H9 (cell line): ENCODE data around the gene OLA1. TPM values are rescaled to one million over a fixed set of nuclear protein-coding genes. Genes with fewer than 3 reads are reported as not detected.

Source experiments
- DNase-seq: peaks from one replicate; pipeline ENCODE4 v3.0.0-alpha.2; 2017
- H2AFZ ChIP-seq: one replicate; pipeline ENCODE4 v1.6.1; 2013; ENCODE audit warnings: mild to moderate bottlenecking, low read length, control low read depth, moderate library complexity
- H2AK5ac ChIP-seq: 2 replicates; pipeline ENCODE4 v1.6.1; 2013; ENCODE audit warnings: low read length, control low read depth, mixed read lengths; ENCODE audit not compliant: insufficient read length
- H2BK120ac ChIP-seq: one replicate; pipeline ENCODE4 v1.6.1; 2013; ENCODE audit warnings: low read depth, mild to moderate bottlenecking, low read length, control low read depth, inconsistent platforms; ENCODE audit not compliant: poor library complexity, severe bottlenecking
- H2BK12ac ChIP-seq: 2 replicates; pipeline ENCODE4 v1.6.1; 2013; ENCODE audit warnings: low read length, control low read depth, mixed read lengths, low read depth; ENCODE audit not compliant: insufficient read length
- H2BK15ac ChIP-seq: 2 replicates; pipeline ENCODE4 v1.6.1; 2013; ENCODE audit warnings: low read depth, low read length, control low read depth
- H2BK20ac ChIP-seq: one replicate; pipeline ENCODE4 v1.6.1; 2013; ENCODE audit warnings: low read depth, mild to moderate bottlenecking, low read length, control low read depth, inconsistent platforms; ENCODE audit not compliant: poor library complexity, severe bottlenecking
- H2BK5ac ChIP-seq: 2 replicates; pipeline ENCODE4 v1.6.1; 2013; ENCODE audit warnings: low read length, control low read depth, mixed read lengths; ENCODE audit not compliant: insufficient read length
- H3K14ac ChIP-seq: 2 replicates; pipeline ENCODE4 v1.6.1; 2013; ENCODE audit warnings: low read length, control low read depth; ENCODE audit not compliant: insufficient read depth
- H3K18ac ChIP-seq: 2 replicates; pipeline ENCODE4 v1.6.1; 2013; ENCODE audit warnings: low read depth, mild to moderate bottlenecking, mixed read lengths, low read length, control low read depth; ENCODE audit not compliant: insufficient read length
- H3K23ac ChIP-seq: 2 replicates; pipeline ENCODE4 v1.6.1; 2013; ENCODE audit warnings: low read length, control low read depth, mixed read lengths, low read depth; ENCODE audit not compliant: insufficient read length
- H3K23me2 ChIP-seq: 2 replicates; pipeline ENCODE4 v1.6.1; 2013; ENCODE audit warnings: low read depth, mild to moderate bottlenecking, mixed read lengths, low read length, control low read depth; ENCODE audit not compliant: insufficient read length, poor library complexity, severe bottlenecking
- H3K27ac ChIP-seq: 2 replicates; pipeline ENCODE4 v1.5.1; 2013; ENCODE audit warnings: low read length, control low read depth, mixed read lengths, low read depth; ENCODE audit not compliant: insufficient read length
- H3K27me3 ChIP-seq: 2 replicates; pipeline ENCODE4 v1.6.1; 2013; ENCODE audit warnings: low read length, control low read depth, inconsistent platforms; ENCODE audit not compliant: insufficient read depth
- H3K4ac ChIP-seq: 2 replicates; pipeline ENCODE4 v1.6.1; 2013; ENCODE audit warnings: low read depth, mild to moderate bottlenecking, control low read depth, inconsistent platforms, low read length, moderate library complexity
- H3K4me1 ChIP-seq: 2 replicates; pipeline ENCODE4 v1.6.1; 2013; ENCODE audit warnings: low read length, control low read depth, inconsistent platforms; ENCODE audit not compliant: insufficient read depth
- H3K4me2 ChIP-seq: 2 replicates; pipeline ENCODE4 v1.6.1; 2013; ENCODE audit warnings: low read length, control low read depth, mixed read lengths; ENCODE audit not compliant: insufficient read length, insufficient read depth
- H3K56ac ChIP-seq: 2 replicates; pipeline ENCODE4 v1.6.1; 2013; ENCODE audit warnings: low read depth, mild to moderate bottlenecking, mixed read lengths, low read length, control low read depth; ENCODE audit not compliant: insufficient read length
- H3K79me1 ChIP-seq: 2 replicates; pipeline ENCODE4 v1.6.1; 2013; ENCODE audit warnings: low read depth, mild to moderate bottlenecking, moderate library complexity, low read length, control low read depth, inconsistent platforms; ENCODE audit not compliant: insufficient read depth, poor library complexity, severe bottlenecking
- H3K79me2 ChIP-seq: 2 replicates; pipeline ENCODE4 v1.6.1; 2013; ENCODE audit warnings: low read length, control low read depth, inconsistent platforms; ENCODE audit not compliant: insufficient read depth
- H3K9ac ChIP-seq: 2 replicates; pipeline ENCODE4 v1.6.1; 2013; ENCODE audit warnings: low read length, control low read depth, mixed read lengths; ENCODE audit not compliant: insufficient read length; ENCODE audit errors: extremely low read depth
- H3K9me3 ChIP-seq: one replicate; pipeline ENCODE4 v1.6.1; 2013; ENCODE audit warnings: low read depth, low read length, inconsistent platforms; ENCODE audit not compliant: control insufficient read depth
- H3T11ph ChIP-seq: one replicate; pipeline ENCODE4 v1.6.1; 2013; ENCODE audit warnings: mild to moderate bottlenecking, low read length, control low read depth, inconsistent platforms
- H4K20me1 ChIP-seq: one replicate; pipeline ENCODE4 v1.6.1; 2013; ENCODE audit not compliant: control insufficient read depth, insufficient read length, insufficient read depth
- H4K5ac ChIP-seq: 2 replicates; pipeline ENCODE4 v1.6.1; 2013; ENCODE audit warnings: low read depth, mild to moderate bottlenecking, mixed read lengths, low read length, control low read depth; ENCODE audit not compliant: insufficient read length
- H4K8ac ChIP-seq: replicated peaks from 2 replicates; pipeline ENCODE4 v1.6.1; 2013; ENCODE audit warnings: low read length, control low read depth, mixed read lengths, low read depth; ENCODE audit not compliant: insufficient read length
- H4K91ac ChIP-seq: 2 replicates; pipeline ENCODE4 v1.6.1; 2013; ENCODE audit warnings: low read depth, mild to moderate bottlenecking, moderate library complexity, mixed read lengths, low read length, control low read depth; ENCODE audit not compliant: insufficient read length
- H3K27ac Mint-ChIP-seq, 3 experiments: 2 replicates in 2 of 3; 3 replicates in 1 of 3; pipeline ENCODE4 v1.8.0; 2020 to 2021; ENCODE audit warnings: mixed read lengths in 3 of 3, mild to moderate bottlenecking in 1 of 3, moderate library complexity in 1 of 3
- H3K27me3 Mint-ChIP-seq: 2 replicates; pipeline ENCODE4 v1.8.0; 2021; ENCODE audit warnings: low read depth, mild to moderate bottlenecking, moderate library complexity, mixed read lengths
- H3K36me3 Mint-ChIP-seq, 3 experiments: 2 replicates in 2 of 3; 3 replicates in 1 of 3; pipeline ENCODE4 v1.8.0; 2020 to 2021; ENCODE audit warnings: low read depth in 3 of 3, mixed read lengths in 3 of 3; ENCODE audit not compliant: insufficient read depth in 1 of 3
- H3K4me1 Mint-ChIP-seq, 2 experiments: 2 replicates each; pipeline ENCODE4 v1.8.0; 2020; ENCODE audit warnings: mixed read lengths in 2 of 2
- H3K4me3 Mint-ChIP-seq, 2 experiments: 2 replicates in 1 of 2; 3 replicates in 1 of 2; pipeline ENCODE4 v1.8.0; 2020 to 2021; ENCODE audit warnings: mild to moderate bottlenecking in 2 of 2, mixed read lengths in 2 of 2, moderate library complexity in 1 of 2
- H3K9me3 Mint-ChIP-seq, 2 experiments: 2 replicates in 1 of 2; 3 replicates in 1 of 2; pipeline ENCODE4 v1.8.0; 2020; ENCODE audit warnings: mild to moderate bottlenecking in 2 of 2, mixed read lengths in 2 of 2, moderate library complexity in 1 of 2
- WGBS: extraction: QIAGEN DNeasy Blood & Tissue Kit; methylation state at CpG from one replicate; pipeline ENCODE4 v1.1.7; 2013; ENCODE audit warnings: missing lambda C conversion rate, low lambda C conversion rate, mixed read lengths; ENCODE audit not compliant: insufficient read length; ENCODE audit errors: extremely low coverage; 5-methylcytosine and 5-hydroxymethylcytosine counted together
- total RNA-seq: library from RNA; stranded (reverse); gene quantifications from 2 replicates; pipeline ENCODE4 v1.2.1, GENCODE V29; 2021
- TF ChIP-seq, protein P1 (sequence below): fragments of 200-600 bp; sonication (generic); conservative IDR thresholded peaks from 3 replicates; pipeline ENCODE4 v1.8.0; 2021; ENCODE audit warnings: antibody characterized with exemption, mild to moderate bottlenecking

OLA1 gene
- total RNA-seq, 1 experiment from 2014 or later: 133 TPM

DNA sequence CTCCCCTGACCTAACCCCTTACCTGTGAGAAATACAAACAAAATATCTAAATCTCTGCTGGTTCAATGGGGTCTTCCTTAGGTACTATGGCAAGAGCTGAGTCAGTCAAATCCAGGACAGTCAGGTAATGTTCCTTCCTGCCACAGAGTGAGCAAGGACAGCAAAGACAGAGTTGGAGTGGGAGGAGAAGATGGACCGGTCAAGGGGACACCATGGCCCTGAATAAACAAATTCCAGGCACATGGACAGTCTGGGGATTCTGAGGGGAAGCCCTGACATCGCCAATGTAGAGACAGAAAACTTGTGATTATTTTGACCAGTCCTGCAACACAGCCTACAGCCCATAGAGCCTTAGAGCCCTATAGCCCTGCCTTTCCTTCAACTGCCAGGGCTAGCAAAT is 42.8 kb downstream of the OLA1 start:
- Mint-ChIP-seq H3K4me3 (no peak overlapping the region), H3K9me3 (no peaks in the 10 kb centered on the region), H3K36me3 (no peaks in the 10 kb centered on the region), H3K4me1 (peaks cover 2 to 22% of the 10 kb centered on the region in 2 experiments; a peak in 3 of 4 replicates), H3K27me3 (no peaks in the 10 kb centered on the region), H3K27ac (peak overlapping the region in 2 of 3 experiments; percentile 50 to 70; a peak in 2 of 7 replicates)
- H3K4me1 ChIP-seq: no peaks in the 10 kb centered on the region
- no peak overlapping the region for H3K56ac ChIP-seq
- no peak overlapping the region for H4K5ac ChIP-seq
- no peak overlapping the region for H3K4ac ChIP-seq
- no peak overlapping the region for H3K4me2 ChIP-seq
- no peak overlapping the region for H3K18ac ChIP-seq
- no peak overlapping the region for H4K8ac ChIP-seq
- H3K27ac ChIP-seq: no peak overlapping the region
- no peaks in the 10 kb centered on the region for H3K23me2 ChIP-seq
- no peak overlapping the region for H3K14ac ChIP-seq
- H2AFZ ChIP-seq: no peak overlapping the region
- no peak overlapping the region for H2BK5ac ChIP-seq
- TF ChIP-seq, protein P1, sequence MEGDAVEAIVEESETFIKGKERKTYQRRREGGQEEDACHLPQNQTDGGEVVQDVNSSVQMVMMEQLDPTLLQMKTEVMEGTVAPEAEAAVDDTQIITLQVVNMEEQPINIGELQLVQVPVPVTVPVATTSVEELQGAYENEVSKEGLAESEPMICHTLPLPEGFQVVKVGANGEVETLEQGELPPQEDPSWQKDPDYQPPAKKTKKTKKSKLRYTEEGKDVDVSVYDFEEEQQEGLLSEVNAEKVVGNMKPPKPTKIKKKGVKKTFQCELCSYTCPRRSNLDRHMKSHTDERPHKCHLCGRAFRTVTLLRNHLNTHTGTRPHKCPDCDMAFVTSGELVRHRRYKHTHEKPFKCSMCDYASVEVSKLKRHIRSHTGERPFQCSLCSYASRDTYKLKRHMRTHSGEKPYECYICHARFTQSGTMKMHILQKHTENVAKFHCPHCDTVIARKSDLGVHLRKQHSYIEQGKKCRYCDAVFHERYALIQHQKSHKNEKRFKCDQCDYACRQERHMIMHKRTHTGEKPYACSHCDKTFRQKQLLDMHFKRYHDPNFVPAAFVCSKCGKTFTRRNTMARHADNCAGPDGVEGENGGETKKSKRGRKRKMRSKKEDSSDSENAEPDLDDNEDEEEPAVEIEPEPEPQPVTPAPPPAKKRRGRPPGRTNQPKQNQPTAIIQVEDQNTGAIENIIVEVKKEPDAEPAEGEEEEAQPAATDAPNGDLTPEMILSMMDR: no peak
- H3K79me2 ChIP-seq: no peaks in the 10 kb centered on the region
- H3K9ac ChIP-seq: no peak overlapping the region
- H3K9me3 ChIP-seq: no peaks in the 10 kb centered on the region
- no peak overlapping the region for H3K23ac ChIP-seq
- H2BK120ac ChIP-seq: no peak overlapping the region
- no peak overlapping the region for H4K91ac ChIP-seq
- no peak overlapping the region for H2BK20ac ChIP-seq
- H2BK12ac ChIP-seq: no peak overlapping the region
- no peak overlapping the region for H2AK5ac ChIP-seq
- WGBS: no CpG with 5 or more reads among the region's 2 CpGs
- H3K27me3 ChIP-seq: no peaks in the 10 kb centered on the region
- no peaks in the 10 kb centered on the region for H4K20me1 ChIP-seq
- no peaks in the 10 kb centered on the region for H3K79me1 ChIP-seq
- H2BK15ac ChIP-seq: no peak overlapping the region
- DNase-seq: no peak
- no peak overlapping the region for H3T11ph ChIP-seq
